Fibroblast of lung (primary cell): ENCODE data around the gene WDR35.

Source experiments
- EZH2 ChIP-seq: IDR thresholded peaks from 2 replicates; pipeline ENCODE4 v1.5.1; 2012; ENCODE audit warnings: low read length, control low read depth, mild to moderate bottlenecking; ENCODE audit errors: missing control alignments
- TF ChIP-seq, protein P1 (sequence below), 2 donors: IDR thresholded peaks in 1 of 2; conservative IDR thresholded peaks in 1 of 2; 1 replicate in 1 of 2; 2 replicates in 1 of 2; pipeline ENCODE4 v1.5.1; 2011 to 2012; ENCODE audit warnings: low read length in 2 of 2, control low read depth in 1 of 2, inconsistent platforms in 1 of 2, low read depth in 1 of 2, mild to moderate bottlenecking in 1 of 2

GRCh38 chr2:19887510-19887909 is 102.4 kb downstream of the WDR35 start:
- TF ChIP-seq, protein P1, sequence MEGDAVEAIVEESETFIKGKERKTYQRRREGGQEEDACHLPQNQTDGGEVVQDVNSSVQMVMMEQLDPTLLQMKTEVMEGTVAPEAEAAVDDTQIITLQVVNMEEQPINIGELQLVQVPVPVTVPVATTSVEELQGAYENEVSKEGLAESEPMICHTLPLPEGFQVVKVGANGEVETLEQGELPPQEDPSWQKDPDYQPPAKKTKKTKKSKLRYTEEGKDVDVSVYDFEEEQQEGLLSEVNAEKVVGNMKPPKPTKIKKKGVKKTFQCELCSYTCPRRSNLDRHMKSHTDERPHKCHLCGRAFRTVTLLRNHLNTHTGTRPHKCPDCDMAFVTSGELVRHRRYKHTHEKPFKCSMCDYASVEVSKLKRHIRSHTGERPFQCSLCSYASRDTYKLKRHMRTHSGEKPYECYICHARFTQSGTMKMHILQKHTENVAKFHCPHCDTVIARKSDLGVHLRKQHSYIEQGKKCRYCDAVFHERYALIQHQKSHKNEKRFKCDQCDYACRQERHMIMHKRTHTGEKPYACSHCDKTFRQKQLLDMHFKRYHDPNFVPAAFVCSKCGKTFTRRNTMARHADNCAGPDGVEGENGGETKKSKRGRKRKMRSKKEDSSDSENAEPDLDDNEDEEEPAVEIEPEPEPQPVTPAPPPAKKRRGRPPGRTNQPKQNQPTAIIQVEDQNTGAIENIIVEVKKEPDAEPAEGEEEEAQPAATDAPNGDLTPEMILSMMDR (conservative IDR thresholded peaks at IDR 0.05 in 1 of 2, IDR thresholded peaks at IDR 0.05 in 1 of 2; ENCODE audit: low read depth in 1 of 2, low read length in 2 of 2): no peak
- no peak for TF ChIP-seq EZH2
